Mononuclear cell (primary cell): ENCODE measurements around the gene CDKAL1. TPM values are rescaled to one million over a fixed set of nuclear protein-coding genes. Genes with fewer than 3 reads are reported as not detected.

ENCODE experiments used
- H3K27me3 ChIP-seq: 2 replicates; pipeline ENCODE4 v1.6.0; 2011; ENCODE audit warnings: low read length, control low read depth; ENCODE audit not compliant: insufficient read depth
- H3K4me1 ChIP-seq: 2 replicates; pipeline ENCODE4 v1.5.1; 2011; ENCODE audit warnings: mild to moderate bottlenecking, low read length, control low read depth; ENCODE audit not compliant: insufficient read depth
- H3K4me3 ChIP-seq: 2 replicates; pipeline ENCODE4 v1.5.1; 2011; ENCODE audit warnings: mild to moderate bottlenecking, low read length, moderate library complexity
- H3K9me3 ChIP-seq: 2 replicates; pipeline ENCODE4 v1.5.1; 2011; ENCODE audit warnings: low read depth, mild to moderate bottlenecking, control low read depth, low read length
- total RNA-seq: library from RNA; depleted of rRNA; stranded (reverse); fragments of >200 nt; gene quantifications from one replicate; pipeline ENCODE4 v1.2.3, GENCODE V29; 2012

CDKAL1 gene
- total RNA-seq, 1 donor, result 26.6 TPM

- Histone ChIP-seq H3K4me1 (no peaks in the 10 kb centered on the region), H3K4me3 (no peak overlapping the region), H3K27me3 (no peaks in the 10 kb centered on the region), H3K9me3 (no peaks in the 10 kb centered on the region)
Observed at GRCh38 chr6:20851795-20852194, 317.5 kb downstream of the CDKAL1 start.

- Histone ChIP-seq H3K9me3 (no peaks in the 10 kb centered on the region), H3K27me3 (no peaks in the 10 kb centered on the region), H3K4me1 (no peaks in the 10 kb centered on the region), H3K4me3 (no peak overlapping the region)
Observed at GRCh38 chr6:20853828-20854227, 319.6 kb downstream of the CDKAL1 start.

- H3K27me3 ChIP-seq, result no peaks in the 10 kb centered on the region
- no peaks in the 10 kb centered on the region for H3K4me1 ChIP-seq
- H3K4me3 ChIP-seq, result no peak overlapping the region
- no peaks in the 10 kb centered on the region for H3K9me3 ChIP-seq
Observed at GRCh38 chr6:20856681-20857288, 322.5 kb downstream of the CDKAL1 start.

GRCh38 chr6:20861481-20861880 lies 327.2 kb downstream of the CDKAL1 start:
- Histone ChIP-seq H3K4me1 (no peaks in the 10 kb centered on the region), H3K4me3 (no peak overlapping the region), H3K9me3 (no peaks in the 10 kb centered on the region), H3K27me3 (no peaks in the 10 kb centered on the region)

GRCh38 chr6:20866036-20866435 lies 331.8 kb downstream of the CDKAL1 start:
- Histone ChIP-seq H3K9me3 (no peaks in the 10 kb centered on the region), H3K27me3 (no peaks in the 10 kb centered on the region), H3K4me1 (no peaks in the 10 kb centered on the region)

GRCh38 chr6:20866935-20867703 lies 332.9 kb downstream of the CDKAL1 start:
- Histone ChIP-seq H3K9me3 (no peaks in the 10 kb centered on the region), H3K4me1 (no peaks in the 10 kb centered on the region), H3K4me3 (no peak overlapping the region), H3K27me3 (no peaks in the 10 kb centered on the region)

More at GRCh38 chr6:20866036-20866435, 331.8 kb downstream of the CDKAL1 start:
- no peak overlapping the region for H3K4me3 ChIP-seq

GRCh38 chr6:20868397-20869096 lies 334.3 kb downstream of the CDKAL1 start:
- Histone ChIP-seq H3K4me3 (no peak overlapping the region), H3K27me3 (no peaks in the 10 kb centered on the region), H3K4me1 (no peaks in the 10 kb centered on the region), H3K9me3 (no peaks in the 10 kb centered on the region)

- no peaks in the 10 kb centered on the region for H3K27me3 ChIP-seq
- no peak overlapping the region for H3K4me3 ChIP-seq
- no peaks in the 10 kb centered on the region for H3K4me1 ChIP-seq
- no peaks in the 10 kb centered on the region for H3K9me3 ChIP-seq
Observed at GRCh38 chr6:20870021-20870420, 335.8 kb downstream of the CDKAL1 start.

- no peaks in the 10 kb centered on the region for H3K27me3 ChIP-seq
- no peak overlapping the region for H3K4me3 ChIP-seq
- H3K4me1 ChIP-seq, result no peaks in the 10 kb centered on the region
- no peaks in the 10 kb centered on the region for H3K9me3 ChIP-seq
Observed at GRCh38 chr6:20870493-20870892, 336.2 kb downstream of the CDKAL1 start.

- no peaks in the 10 kb centered on the region for H3K4me1 ChIP-seq
- H3K9me3 ChIP-seq, result no peaks in the 10 kb centered on the region
- no peak overlapping the region for H3K4me3 ChIP-seq
- H3K27me3 ChIP-seq, result no peaks in the 10 kb centered on the region
Observed at GRCh38 chr6:20873425-20874190, 339.4 kb downstream of the CDKAL1 start.

- Histone ChIP-seq H3K9me3 (no peaks in the 10 kb centered on the region), H3K4me3 (no peak overlapping the region), H3K27me3 (no peaks in the 10 kb centered on the region), H3K4me1 (no peaks in the 10 kb centered on the region)
Observed at GRCh38 chr6:20875369-20875963, 341.2 kb downstream of the CDKAL1 start.

- Histone ChIP-seq H3K4me3 (no peak overlapping the region), H3K4me1 (no peaks in the 10 kb centered on the region), H3K27me3 (no peaks in the 10 kb centered on the region), H3K9me3 (no peaks in the 10 kb centered on the region)
Observed at GRCh38 chr6:20876036-20876435, 341.8 kb downstream of the CDKAL1 start.

- no peaks in the 10 kb centered on the region for H3K4me1 ChIP-seq
- no peak overlapping the region for H3K4me3 ChIP-seq
- no peaks in the 10 kb centered on the region for H3K27me3 ChIP-seq
- H3K9me3 ChIP-seq, result no peaks in the 10 kb centered on the region
Observed at GRCh38 chr6:20876561-20876960, 342.3 kb downstream of the CDKAL1 start.

- no peak overlapping the region for H3K4me3 ChIP-seq
- H3K27me3 ChIP-seq, result no peaks in the 10 kb centered on the region
- no peaks in the 10 kb centered on the region for H3K4me1 ChIP-seq
- H3K9me3 ChIP-seq, result no peaks in the 10 kb centered on the region
Observed at GRCh38 chr6:20877008-20877937, 343.0 kb downstream of the CDKAL1 start.
